CD4-positive, alpha-beta T cell treated with Interleukin-17A for 1 hour (primary cell): ENCODE measurements around the gene ASIC4.

Source experiments
- DNase-seq: peaks from one replicate; pipeline ENCODE4 v3.0.0-alpha.2; 2020

The ASIC4 gene

GRCh38 chr2:219537657-219538488 is 23.6 kb downstream of the ASIC4 start:
- DNase-seq = no peak

- DNase-seq = no peak
These were observed 24.2 kb downstream of the ASIC4 start for GRCh38 chr2:219538504-219538951.

GRCh38 chr2:219538956-219539788 is 24.9 kb downstream of the ASIC4 start:
- DNase-seq = no peak

- no peak for DNase-seq
These were observed 25.8 kb downstream of the ASIC4 start for GRCh38 chr2:219539926-219540678.

GRCh38 chr2:219540784-219541504 is 26.7 kb downstream of the ASIC4 start:
- DNase-seq = no peak

- peak; percentile 91 for DNase-seq
These were observed 27.4 kb downstream of the ASIC4 start for GRCh38 chr2:219541611-219542180.

GRCh38 chr2:219542931-219543595 is 28.8 kb downstream of the ASIC4 start:
- DNase-seq = no peak

GRCh38 chr2:219543596-219544358 is 29.5 kb downstream of the ASIC4 start, which contains the start of the genes CHPF and TMEM198:
Gene CHPF, minus strand, starts transcription at chr2:219543809. Its CDS starts 271 bp downstream, at chr2:219543538.
Gene TMEM198, plus strand, starts transcription at chr2:219544028. Its CDS starts 700 bp downstream, at chr2:219544728.
- DNase-seq = peak; percentile 96

- no peak for DNase-seq
These were observed 30.3 kb downstream of the ASIC4 start for GRCh38 chr2:219544567-219544966.

GRCh38 chr2:219545295-219545942 is 31.1 kb downstream of the ASIC4 start:
- no peak for DNase-seq

- DNase-seq = no peak
These were observed 31.7 kb downstream of the ASIC4 start for GRCh38 chr2:219545943-219546352.

GRCh38 chr2:219547621-219548020 is 33.3 kb downstream of the ASIC4 start:
- DNase-seq = no peak

- DNase-seq = no peak
These were observed 34.7 kb downstream of the ASIC4 start for GRCh38 chr2:219548990-219549389.

- DNase-seq = no peak
These were observed 35.3 kb downstream of the ASIC4 start for GRCh38 chr2:219549619-219550018.

GRCh38 chr2:219551441-219552381 is 37.4 kb downstream of the ASIC4 start:
- no peak for DNase-seq

GRCh38 chr2:219552382-219553167 is 38.3 kb downstream of the ASIC4 start:
- DNase-seq = peak; percentile 78

- no peak for DNase-seq
These were observed 38.8 kb downstream of the ASIC4 start for GRCh38 chr2:219553168-219553417.

GRCh38 chr2:219553463-219553963 is 39.2 kb downstream of the ASIC4 start:
- no peak for DNase-seq
